AG09319 (cell line): ENCODE data around the gene SLC50A1.

Experiments used
- DNase-seq: peaks from one replicate; pipeline ENCODE4 v3.0.0-alpha.2; 2010; ENCODE audit warnings: low read depth; ENCODE audit errors: extremely low read depth
- CTCF ChIP-seq: IDR thresholded peaks from 2 replicates; pipeline ENCODE4 v1.5.1; 2011; ENCODE audit warnings: low read depth, mild to moderate bottlenecking, inconsistent platforms, low read length, moderate library complexity

Gene SLC50A1

GRCh38 chr1:155130272-155131006 lies 5.2 kb upstream of the SLC50A1 start:
- TF ChIP-seq CTCF, result no peak
- no peak for DNase-seq

GRCh38 chr1:155131285-155131684 lies 4.4 kb upstream of the SLC50A1 start:
- TF ChIP-seq CTCF, result no peak
- DNase-seq, result no peak

GRCh38 chr1:155131856-155132255 lies 3.8 kb upstream of the SLC50A1 start:
- DNase-seq, result no peak
- no peak for TF ChIP-seq CTCF

- no peak for TF ChIP-seq CTCF
- no peak for DNase-seq
These were observed 1.8 kb upstream of the SLC50A1 start for GRCh38 chr1:155133799-155134281.

GRCh38 chr1:155134322-155134721 lies 1.3 kb upstream of the SLC50A1 start:
- DNase-seq, result no peak
- TF ChIP-seq CTCF, result no peak

- TF ChIP-seq CTCF, result no peak
- peak; percentile 80 for DNase-seq
These were observed 705 bp upstream of the SLC50A1 start for GRCh38 chr1:155134880-155135414.

- no peak for DNase-seq
- TF ChIP-seq CTCF, result no peak
These were observed 1.1 kb downstream of the SLC50A1 start for GRCh38 chr1:155136748-155137147.
